ENCODE measurements around the gene HIVEP3.
A peak's percentile ranks its signal among the peaks of the same experiment; 100 is the strongest.
"Not testable (repeated sequence)": the region's sequence is repeated elsewhere in the genome, so short reads cannot be mapped to it uniquely, and the experiment has no call there.

HIVEP3 gene

GRCh38 chr1:41573785-41574713 lies 344.7 kb downstream of the HIVEP3 start:
- DNase-seq = peak; percentile 75

GRCh38 chr1:41573194-41573593 lies 345.5 kb downstream of the HIVEP3 start:
- DNase-seq = no peak

- no peak for DNase-seq
These were observed 346.5 kb downstream of the HIVEP3 start for GRCh38 chr1:41572224-41572623.

DNA sequence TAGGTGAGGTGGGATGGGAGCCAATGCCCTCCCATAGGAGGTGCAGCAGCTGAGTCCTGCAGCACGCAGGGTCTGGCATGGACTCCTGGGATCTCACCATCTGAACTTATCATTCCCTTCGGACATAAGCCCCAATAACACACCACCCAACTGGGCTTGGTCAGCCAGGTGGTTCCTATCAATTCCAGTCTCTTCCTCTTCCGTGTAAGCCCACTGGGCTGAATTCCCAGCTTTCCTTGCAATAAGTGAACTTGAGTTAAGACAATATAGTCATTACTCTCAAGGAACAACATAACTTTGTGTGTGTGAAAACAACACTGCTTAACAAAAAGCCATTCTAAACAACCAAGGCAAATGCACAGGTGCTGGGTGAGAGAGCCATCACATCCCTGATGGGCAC lies 347.7 kb downstream of the HIVEP3 start:
- DNase-seq = no peak

- DNase-seq = no peak
These were observed 350.5 kb downstream of the HIVEP3 start for GRCh38 chr1:41568204-41568603.

- no peak for DNase-seq
These were observed 351.8 kb downstream of the HIVEP3 start for GRCh38 chr1:41566969-41567368.

DNA sequence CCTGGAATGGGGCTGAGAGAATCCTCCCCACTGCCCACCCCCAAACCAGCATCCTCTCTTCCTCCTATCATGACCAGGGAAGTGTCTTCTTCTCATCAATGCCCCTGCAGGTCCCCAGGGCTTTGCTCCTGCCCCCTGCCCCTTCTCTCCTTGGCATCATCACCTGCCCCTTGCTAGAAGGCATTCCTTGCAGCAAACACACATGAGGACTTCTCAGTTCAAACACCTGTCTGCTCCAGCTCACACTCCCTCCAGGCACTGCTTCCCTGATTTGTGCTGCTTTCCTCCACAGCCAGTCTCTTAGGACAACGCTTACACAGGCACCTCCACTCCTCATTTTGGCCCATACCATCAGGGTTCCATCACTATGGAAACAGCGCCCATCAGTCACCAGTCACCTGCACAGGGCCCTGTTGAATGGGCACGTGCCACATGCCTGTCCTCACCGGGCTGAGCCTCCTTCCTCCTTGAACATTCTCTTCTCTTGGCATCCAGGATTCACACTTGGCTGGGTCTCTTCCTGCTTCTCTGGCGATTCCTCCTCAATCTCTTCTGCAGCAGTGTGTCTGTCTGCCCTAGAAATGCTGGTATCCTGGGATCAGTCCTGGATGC lies 352.3 kb downstream of the HIVEP3 start:
- no peak for DNase-seq

DNA sequence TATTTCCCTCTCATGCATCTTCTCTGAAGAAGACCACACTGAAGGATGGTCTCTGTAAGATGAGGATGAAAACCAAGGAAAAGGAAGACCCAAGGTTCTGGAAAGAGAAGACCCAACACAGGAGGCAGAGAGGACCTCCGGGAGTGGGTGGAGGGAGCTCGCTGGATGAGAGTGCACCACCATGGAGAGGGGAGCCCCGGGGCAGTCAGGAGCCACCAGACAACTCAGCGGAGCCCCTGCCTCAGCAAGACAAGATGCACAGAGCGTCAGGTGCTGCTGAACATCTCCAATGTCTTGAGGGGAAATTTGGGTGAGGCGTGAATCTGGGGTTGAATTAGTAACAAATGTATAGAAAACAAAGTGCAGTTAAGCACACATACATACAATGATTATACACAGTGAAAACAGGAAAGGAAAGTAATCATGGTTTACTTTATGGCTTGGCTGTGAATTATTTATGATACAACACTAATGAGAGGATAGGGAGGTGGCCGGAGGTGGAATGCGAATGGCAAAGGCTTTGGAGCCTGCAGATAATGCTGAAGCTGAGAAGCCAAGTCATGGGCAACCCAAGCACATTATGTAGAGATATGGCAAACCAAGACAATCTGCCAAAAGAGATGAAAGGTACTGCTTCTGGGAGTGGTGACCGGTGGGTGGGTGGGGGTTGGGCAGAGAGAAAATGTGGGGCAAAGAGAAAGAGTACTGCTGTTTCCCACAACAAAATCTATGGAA lies 353.8 kb downstream of the HIVEP3 start:
- no peak for DNase-seq

DNA sequence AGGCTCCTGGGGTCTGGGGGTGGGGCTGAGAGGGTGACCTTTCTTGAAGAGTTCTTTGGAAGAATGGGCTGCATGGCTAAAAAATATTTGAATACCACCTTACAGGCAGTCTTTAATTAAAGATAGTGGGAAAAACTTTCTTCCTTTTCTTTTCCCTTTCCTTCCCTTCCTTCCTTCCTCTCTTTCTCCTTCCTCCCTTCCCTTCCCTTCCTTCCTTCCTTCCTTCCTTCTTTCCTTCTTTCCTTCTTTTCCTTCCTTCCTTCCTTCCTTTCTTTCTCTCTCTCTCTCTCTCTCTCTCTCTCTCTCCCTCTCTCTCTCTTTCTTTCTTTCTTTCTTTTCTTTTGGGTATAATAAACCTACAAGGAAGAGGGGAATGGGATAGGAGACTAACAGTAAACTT lies 356.4 kb downstream of the HIVEP3 start:
- DNase-seq = no peak

DNA sequence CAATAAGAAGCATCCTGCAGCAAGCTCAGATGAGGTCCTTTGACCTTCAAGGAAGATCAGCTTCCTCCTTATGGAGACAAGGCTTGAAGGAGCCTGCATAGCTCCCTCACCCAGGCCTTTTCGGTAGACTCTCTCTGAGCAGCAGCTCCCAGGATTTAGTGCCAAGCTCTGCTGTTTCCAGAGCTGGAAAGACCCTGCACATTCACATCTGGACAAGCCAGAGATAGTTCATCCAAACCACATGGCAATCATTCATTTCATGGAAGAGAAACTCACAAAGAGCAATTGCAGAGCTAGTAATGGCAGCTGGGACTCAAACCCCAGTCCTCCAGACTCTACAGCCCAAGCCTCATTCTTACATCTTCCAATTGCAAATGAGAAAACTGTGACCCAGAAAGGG lies 357.8 kb downstream of the HIVEP3 start:
- no peak for DNase-seq

DNA sequence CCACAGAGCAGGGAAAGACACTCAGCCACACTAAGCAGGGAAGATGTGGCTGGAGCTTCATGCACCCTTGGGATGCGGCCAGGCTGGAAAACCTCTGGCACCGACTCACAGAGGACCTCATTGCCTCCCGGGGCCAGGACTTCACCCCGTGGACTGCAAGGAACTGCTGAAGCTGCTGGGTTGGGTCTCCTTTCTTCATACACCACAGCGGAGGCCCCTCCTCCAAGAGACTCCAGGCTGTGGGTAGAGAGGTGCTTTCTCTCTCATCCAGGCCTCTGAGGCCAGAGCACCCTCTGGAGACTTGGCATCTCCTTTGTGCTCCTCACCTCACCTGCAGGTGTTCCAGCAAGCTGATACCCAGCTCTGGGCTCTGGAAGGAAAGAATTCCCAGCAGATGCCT lies 358.2 kb downstream of the HIVEP3 start:
- DNase-seq = no peak

DNA sequence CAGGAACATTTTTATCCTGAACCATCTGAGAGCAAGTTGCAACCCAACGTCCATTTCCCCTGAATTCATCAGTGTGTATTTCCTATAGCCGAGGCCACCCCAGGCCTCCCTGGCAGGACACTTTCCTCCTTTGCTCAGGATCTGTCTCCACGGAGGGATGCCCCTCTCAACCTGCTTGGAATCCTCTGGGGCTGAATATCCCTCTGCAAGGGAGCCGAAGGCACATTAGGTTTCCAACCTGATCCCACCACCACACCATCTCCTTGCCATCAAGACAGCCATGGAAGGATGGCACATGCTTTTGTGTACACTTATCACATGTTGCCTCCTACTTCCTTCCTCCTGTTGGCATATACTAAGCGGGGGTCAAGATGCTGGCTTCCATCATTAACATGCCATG lies 359.4 kb downstream of the HIVEP3 start:
- DNase-seq = no peak

- no peak for DNase-seq
These were observed 360.0 kb downstream of the HIVEP3 start for GRCh38 chr1:41558761-41559171.

DNA sequence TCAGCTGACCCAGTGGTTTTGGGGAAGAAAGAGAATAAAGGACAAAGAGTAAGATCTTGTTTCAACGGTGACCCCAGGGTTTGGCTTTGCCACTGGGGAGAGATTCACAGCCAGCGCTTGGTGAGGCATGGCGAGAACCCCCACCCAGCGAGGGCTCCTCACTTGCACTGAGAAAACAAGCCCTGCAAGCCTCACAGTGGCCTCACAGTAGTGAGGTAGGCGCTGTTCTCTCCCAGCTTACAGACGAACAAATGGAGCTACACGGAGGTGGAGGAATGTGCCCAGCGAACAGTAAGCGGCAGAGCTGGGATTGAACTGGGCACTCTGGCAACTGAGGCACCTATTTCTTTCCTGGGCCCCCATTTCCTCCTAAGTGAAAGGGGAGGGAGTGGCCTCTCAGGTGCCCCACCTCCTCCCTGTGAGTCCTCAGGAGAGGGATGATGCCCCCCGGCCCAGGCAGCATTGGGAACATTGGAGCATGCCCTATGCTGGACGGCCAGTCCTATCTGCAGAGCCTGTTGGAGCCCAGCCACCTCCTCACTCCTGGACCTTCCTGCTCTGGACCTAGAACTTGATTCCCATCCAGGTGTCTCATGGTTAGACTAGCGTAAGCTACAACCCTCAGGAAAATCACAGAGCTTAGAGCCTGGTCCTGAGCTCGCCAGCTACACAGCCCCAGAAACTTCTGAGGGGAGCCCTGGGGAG lies 360.8 kb downstream of the HIVEP3 start:
- DNase-seq = no peak

DNA sequence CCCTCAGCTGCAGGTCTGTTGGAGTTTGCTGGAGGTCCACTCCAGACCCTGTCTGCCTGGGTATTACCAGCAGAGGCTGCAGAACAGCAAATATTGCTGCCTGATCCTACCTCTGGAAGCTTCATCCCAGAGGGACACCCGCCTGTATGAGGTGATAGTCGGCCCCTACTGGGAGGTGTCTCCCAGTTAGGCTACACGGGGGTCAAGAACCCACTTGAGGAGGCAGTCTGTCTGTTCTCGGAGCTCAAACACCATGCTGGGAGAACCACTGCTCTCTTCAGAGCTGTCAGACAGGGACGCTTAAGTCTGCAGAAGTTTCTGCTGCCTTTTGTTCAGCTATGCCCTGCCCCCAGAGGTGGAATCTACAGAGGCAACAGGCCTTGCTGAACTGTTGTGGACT lies 364.0 kb downstream of the HIVEP3 start:
- DNase-seq = not testable (repeated sequence)

DNA sequence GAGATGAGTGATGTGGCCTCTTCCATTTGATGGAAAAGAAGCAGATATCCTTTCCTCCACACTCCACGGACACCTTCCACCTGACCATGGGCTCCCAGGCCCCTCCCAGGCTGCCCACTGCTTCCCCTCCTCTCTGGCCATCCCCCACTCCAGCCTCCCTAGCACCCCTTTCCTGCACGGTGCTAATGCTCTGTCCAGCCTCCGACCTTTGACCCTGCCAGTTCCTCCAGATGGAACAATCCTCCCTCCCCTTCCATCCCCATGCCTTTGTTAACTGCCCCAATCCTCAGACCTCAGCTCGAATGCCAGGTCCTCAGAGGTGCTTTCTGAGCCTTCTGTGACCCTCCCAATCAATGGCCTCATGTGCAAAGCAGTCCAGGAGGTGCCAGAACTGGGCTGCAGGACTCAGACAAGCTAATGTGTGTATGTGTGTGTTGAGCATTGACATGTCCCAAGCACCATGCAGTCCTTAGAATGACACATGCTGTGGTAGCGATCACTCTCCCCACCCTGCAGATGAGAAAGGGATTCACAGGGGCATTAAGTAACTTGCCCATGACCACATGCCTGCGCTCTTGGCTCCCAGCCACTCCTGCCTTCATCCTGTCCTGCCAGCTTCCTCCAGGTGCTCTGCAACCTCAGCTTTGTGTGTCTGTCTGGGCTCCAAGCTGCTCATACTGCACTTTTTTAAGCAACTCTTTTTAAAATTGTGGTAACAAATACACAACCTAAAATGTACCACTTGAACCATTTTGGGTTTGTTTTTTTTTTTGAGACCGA lies 370.8 kb downstream of the HIVEP3 start:
- no peak for DNase-seq

DNA sequence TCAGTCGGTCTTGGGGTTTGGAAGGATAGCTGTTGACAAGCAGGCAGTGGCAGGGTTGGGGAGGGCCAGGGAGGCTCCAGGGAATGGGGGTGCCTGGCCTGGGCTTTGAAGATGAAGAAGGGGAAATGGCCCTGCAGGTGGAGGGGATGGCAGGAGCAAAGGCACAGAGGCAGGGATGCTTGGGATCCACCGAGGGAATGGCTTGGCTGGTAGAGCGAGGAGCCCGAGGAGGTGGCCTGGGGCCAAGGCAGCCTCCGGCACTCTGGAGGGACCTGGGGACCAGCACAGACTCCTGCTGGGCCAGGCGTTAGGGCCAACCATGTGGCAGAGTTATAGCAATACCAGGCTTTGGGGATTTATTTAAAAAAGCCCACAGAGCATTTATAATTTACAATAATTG lies 371.4 kb downstream of the HIVEP3 start:
- no peak for DNase-seq

- DNase-seq = no peak
These were observed 371.9 kb downstream of the HIVEP3 start for GRCh38 chr1:41546833-41547135.

DNA sequence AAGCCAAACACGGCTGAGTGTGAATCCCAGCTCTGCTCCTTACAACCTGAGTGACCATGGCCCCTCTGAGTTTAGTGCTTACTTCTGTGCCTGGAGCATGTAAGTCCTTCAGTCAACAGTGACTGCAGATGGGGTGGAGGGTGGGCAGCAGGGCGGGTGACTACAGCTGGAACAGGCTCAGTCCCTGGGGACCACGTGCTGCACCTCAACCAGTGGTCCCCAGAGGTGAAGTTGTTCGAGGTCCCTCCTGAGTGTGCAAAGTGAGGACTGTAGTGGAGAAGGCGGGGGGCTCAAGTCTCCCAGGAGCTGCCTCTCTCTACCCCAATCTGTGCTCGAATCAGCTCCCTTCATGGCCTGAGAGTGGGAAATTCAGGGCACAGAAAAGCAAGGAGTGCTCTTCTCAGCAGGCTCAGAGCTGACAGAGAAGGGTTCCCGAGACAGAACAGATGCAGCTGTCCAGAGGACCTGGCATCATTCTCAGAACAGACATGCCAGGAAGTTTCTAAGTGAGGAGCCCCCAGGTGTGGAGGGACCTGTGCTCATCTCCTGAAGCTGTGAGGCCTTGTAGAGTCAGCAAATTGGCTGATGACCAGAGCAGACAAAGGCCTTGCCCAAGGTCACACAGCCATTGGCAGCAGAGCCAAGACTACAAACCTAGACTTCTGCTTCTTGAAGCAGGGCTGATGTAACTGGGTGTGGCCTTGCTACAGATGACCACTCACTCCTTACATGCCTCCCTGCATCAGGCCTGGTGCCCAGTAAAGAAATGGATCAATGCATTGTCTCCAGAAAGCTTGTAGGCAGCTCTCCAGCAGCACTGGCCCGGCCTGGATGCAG lies 372.5 kb downstream of the HIVEP3 start:
- DNase-seq = no peak

DNA sequence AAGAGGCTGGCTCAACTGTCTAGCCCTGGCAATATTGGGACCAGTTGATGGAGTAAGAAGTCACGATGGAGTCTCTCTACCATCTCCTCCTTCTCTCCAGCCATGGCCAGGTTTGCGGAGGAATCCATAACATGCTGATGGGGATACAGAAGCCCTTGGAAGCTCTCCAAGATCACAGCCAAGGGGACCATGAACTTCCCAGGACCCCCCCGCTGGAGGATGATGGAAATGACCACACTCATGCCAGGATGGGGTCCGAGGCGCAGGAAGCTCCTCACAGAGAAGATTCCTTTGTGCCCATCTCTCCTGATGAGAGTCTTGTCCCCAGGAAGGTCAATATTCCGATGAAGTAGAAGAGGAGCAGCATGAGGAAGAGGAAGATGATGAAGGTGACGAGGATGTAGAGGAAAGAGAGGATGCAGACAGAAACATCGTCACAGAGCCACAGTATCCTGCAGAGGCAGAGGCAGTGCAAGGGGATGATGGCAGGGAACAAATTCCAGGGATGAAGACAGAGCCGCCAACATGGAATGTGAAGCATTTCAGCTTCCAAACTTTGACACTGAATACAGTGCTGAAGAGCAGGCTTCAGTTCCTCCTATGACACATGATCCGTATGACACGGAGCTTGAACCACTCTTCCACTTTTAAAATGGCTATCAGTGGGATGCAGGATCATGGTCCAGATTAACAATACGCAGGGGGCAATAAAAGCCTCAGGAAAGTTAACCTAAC lies 376.4 kb downstream of the HIVEP3 start:
- no peak for DNase-seq

- DNase-seq = no peak
These were observed 377.1 kb downstream of the HIVEP3 start for GRCh38 chr1:41541592-41541952.

Measured in stimulated activated CD4-positive, alpha-beta T cell treated with anti-CD3 and anti-CD28 coated beads, Interleukin-12 subunit alpha, Interleukin-12 subunit beta, amount 100 ng/mL, for 4 hours (primary cell).